ENCODE results near the gene LSAMP. TPM values are rescaled to one million over a fixed set of nuclear protein-coding genes. Genes with fewer than 3 reads are reported as not detected.

The LSAMP gene
- polyA plus RNA-seq, 1 of the 3 experiments (the other 2 are of a cell fraction) = 6.6 TPM

GRCh38 chr3:116053017-116053416 is 392.3 kb downstream of the LSAMP start:
- ChIA-PET POLR2A (no interaction called here), CTCF (no interaction called here)
- Histone ChIP-seq H3K27ac (ENCODE audit: low read depth in 2 of 2, low read length in 1 of 2) (no peak overlapping the region), H3F3A (replicated peaks; ENCODE audit: insufficient read depth) (no peaks in the 10 kb centered on the region), H2AFZ (ENCODE audit: low read depth) (no peak overlapping the region), H4K20me1 (ENCODE audit: insufficient read depth) (no peaks in the 10 kb centered on the region), H3K9ac (no peak overlapping the region), H3K4me3 (ENCODE audit: low read depth in 2 of 2, low read length in 1 of 2) (no peak overlapping the region), H3K4me1 (ENCODE audit: control insufficient read depth in 1 of 2, insufficient read depth in 2 of 2, low read depth in 1 of 2, low read length in 1 of 2) (peaks cover 0 to 4% of the 10 kb centered on the region in 2 experiments; a peak in 1 of 4 replicates), H3K9me2 (no peaks in the 10 kb centered on the region), H3K9me3 (no peaks in the 10 kb centered on the region), H3K27me3 (ENCODE audit: insufficient read depth) (no peaks in the 10 kb centered on the region), H3K36me3 (replicated peaks in 1 of 2; ENCODE audit: control insufficient read depth in 1 of 2, insufficient read depth in 2 of 2, low read length in 1 of 2) (no peaks in the 10 kb centered on the region), H3K79me2 (ENCODE audit: insufficient read depth) (no peaks in the 10 kb centered on the region), H3K4me2 (no peak overlapping the region)
- DNase-seq = no peak
- TF ChIP-seq RAD21 (IDR thresholded peaks at IDR 0.05; ENCODE audit: low read length) = no peak
- no peak for TF ChIP-seq TAF1 (IDR thresholded peaks at IDR 0.05; ENCODE audit: borderline replicate concordance, low read depth, low read length)
- TF ChIP-seq IRF3 (IDR thresholded peaks at IDR 0.05; ENCODE audit: low read depth, low read length) = no peak
- no peak for TF ChIP-seq REST (IDR thresholded peaks at IDR 0.05; ENCODE audit: low read depth, low read length)
- TF ChIP-seq EP300 (IDR thresholded peaks at IDR 0.05; ENCODE audit: borderline replicate concordance in 1 of 2, low read depth in 1 of 2, low read length in 1 of 2) = no peak

GRCh38 chr3:116052602-116053001 is 392.7 kb downstream of the LSAMP start:
- Histone ChIP-seq H3K9ac (no peak overlapping the region), H3K4me2 (no peak overlapping the region), H3K27ac (ENCODE audit: low read depth in 2 of 2, low read length in 1 of 2) (no peak overlapping the region), H3K79me2 (ENCODE audit: insufficient read depth) (no peaks in the 10 kb centered on the region), H3K9me3 (no peaks in the 10 kb centered on the region), H3K9me2 (no peaks in the 10 kb centered on the region), H3K4me3 (ENCODE audit: low read depth in 2 of 2, low read length in 1 of 2) (no peak overlapping the region), H3K27me3 (ENCODE audit: insufficient read depth) (no peaks in the 10 kb centered on the region), H3K36me3 (replicated peaks in 1 of 2; ENCODE audit: control insufficient read depth in 1 of 2, insufficient read depth in 2 of 2, low read length in 1 of 2) (no peaks in the 10 kb centered on the region), H2AFZ (ENCODE audit: low read depth) (no peak overlapping the region), H4K20me1 (ENCODE audit: insufficient read depth) (no peaks in the 10 kb centered on the region), H3F3A (replicated peaks; ENCODE audit: insufficient read depth) (no peaks in the 10 kb centered on the region), H3K4me1 (ENCODE audit: control insufficient read depth in 1 of 2, insufficient read depth in 2 of 2, low read depth in 1 of 2, low read length in 1 of 2) (peaks cover 0 to 4% of the 10 kb centered on the region in 2 experiments; a peak in 1 of 4 replicates)
- 83% methylated on average over 3 of the region's 3 CpGs for WGBS (ENCODE audit: low lambda C conversion rate)
- CTCF ChIA-PET = no interaction called here
- TF ChIP-seq FOXM1 (IDR thresholded peaks at IDR 0.05; ENCODE audit: low read depth) = no peak
- no peak for TF ChIP-seq NRF1 (IDR thresholded peaks at IDR 0.05; ENCODE audit: low read depth, low read length)
- POLR2A ChIA-PET = no interaction called here
- DNase-seq = no peak

All from SK-N-SH (cell line).